Spleen (tissue), 11 donors: ENCODE data around the gene SIK3. TPM values are rescaled to one million over a fixed set of nuclear protein-coding genes. Genes with fewer than 3 reads are reported as not detected.

Experiments
- DNase-seq: peaks from one replicate; pipeline ENCODE4 v3.0.0-alpha.2; 2020
- H3K27ac ChIP-seq, 8 donors: fragments of 200-600 bp; sonication (generic) in 7 of 8; 1 replicate in 4 of 8; 2 replicates in 4 of 8; pipeline versions ENCODE4 v1.5.0 to v1.8.0; 2016 to 2021; ENCODE audit warnings: inconsistent platforms in 4 of 8, mild to moderate bottlenecking in 4 of 8, moderate library complexity in 1 of 8
- H3K27me3 ChIP-seq, 7 donors: fragments of 200-600 bp; sonication (generic) in 6 of 7; replicated peaks in 1 of 7; 1 replicate in 4 of 7; 2 replicates in 3 of 7; pipeline versions ENCODE4 v1.5.0 to v1.8.0; 2016 to 2021; ENCODE audit warnings: inconsistent platforms in 3 of 7, mild to moderate bottlenecking in 1 of 7
- H3K36me3 ChIP-seq, 6 donors: fragments of 200-600 bp; sonication (generic) in 5 of 6; 1 replicate in 4 of 6; 2 replicates in 2 of 6; pipeline versions ENCODE4 v1.5.0 to v1.8.0; 2016 to 2021; ENCODE audit warnings: inconsistent platforms in 2 of 6
- H3K4me1 ChIP-seq, 6 donors: fragments of 200-600 bp; sonication (generic) in 5 of 6; 1 replicate in 3 of 6; 2 replicates in 3 of 6; pipeline versions ENCODE4 v1.5.0 to v1.8.0; 2016 to 2021; ENCODE audit warnings: inconsistent platforms in 3 of 6
- H3K4me3 ChIP-seq, 8 donors: fragments of 200-600 bp; sonication (generic) in 7 of 8; 1 replicate in 4 of 8; 2 replicates in 4 of 8; pipeline versions ENCODE4 v1.5.0 to v1.8.0; 2016 to 2021; ENCODE audit warnings: inconsistent platforms in 4 of 8, mild to moderate bottlenecking in 4 of 8, moderate library complexity in 2 of 8
- H3K9me3 ChIP-seq, 8 donors: fragments of 200-600 bp; sonication (generic) in 7 of 8; 1 replicate in 4 of 8; 2 replicates in 4 of 8; pipeline versions ENCODE4 v1.5.0 to v1.8.0; 2016 to 2021; ENCODE audit warnings: inconsistent platforms in 4 of 8
- POLR2A ChIP-seq, 3 donors: fragments of 450-650 bp; IDR thresholded peaks; one replicate each; pipeline ENCODE4 v1.5.1; 2017; ENCODE audit warnings: antibody characterized with exemption in 3 of 3, mild to moderate bottlenecking in 1 of 3
- POLR2AphosphoS5 ChIP-seq, 3 donors: sonication (generic); formaldehyde crosslinking; IDR thresholded peaks; one replicate each; pipeline ENCODE4 v1.5.1; 2017; ENCODE audit warnings: antibody characterized with exemption in 3 of 3
- WGBS, 5 donors: extraction: QIAGEN DNeasy Blood & Tissue Kit in 3 of 5; methylation state at CpG; one replicate each; pipeline versions ENCODE4 v1.1.5 to v1.1.7; 2013 to 2018; 5-methylcytosine and 5-hydroxymethylcytosine counted together
- intact Hi-C: fragments of 100-400 bp; cut with DNase I; formaldehyde crosslinking; loops from one replicate; pipeline ENCODE4 v1.15.0; 2023; ENCODE audit warnings: low total_unique reads
- polyA plus RNA-seq, 3 donors: library from polyadenylated mRNA; stranded (reverse); fragments of 200-250 nt; gene quantifications; one replicate each; pipeline ENCODE4 v1.2.1, GENCODE V29; 2013
- total RNA-seq, 7 donors: library from RNA; depleted of rRNA in 3 of 7; stranded (reverse); fragments of >200 nt in 3 of 7; fragmentation: NEBNext Ultra II Directional in 4 of 7; extraction: Animal tissue kit (Norgen Biotek cat#: 25700) in 4 of 7; gene quantifications; one replicate each; pipeline versions ENCODE4 v1.1.0 to v1.2.1, GENCODE V29; 2016 to 2021
- TF ChIP-seq, protein P1 (sequence below), 11 experiments: fragments of 200-600 bp in 7 of 11; fragments of 450-650 bp in 4 of 11; sonication (generic) in 4 of 11; IDR thresholded peaks in 8 of 11; conservative IDR thresholded peaks in 3 of 11; 1 replicate in 7 of 11; 2 replicates in 4 of 11; pipeline versions ENCODE4 v1.4.0 to v1.8.0; 2016 to 2021; ENCODE audit warnings: antibody characterized with exemption in 11 of 11, inconsistent platforms in 4 of 11, mild to moderate bottlenecking in 1 of 11
- donor health status: healthy with polysubstance abuse.
- donor health status: DM: no; HTN: no; CAD: no; lungs with moderate emphysema.
- donor health status: DM: no; HTN: no; CAD: no.
- donor health status: Bipolar disorder and iron deficiency.
- donor health status: healthy.
- donor health status: DM: no; HTN: no; CAD: no.
- donor health status: DM: yes; HTN: yes; CAD: no.

SIK3 gene
- total and polyA plus RNA-seq, 10 donors = 7.8 to 112 (median 67.6) TPM

DNA sequence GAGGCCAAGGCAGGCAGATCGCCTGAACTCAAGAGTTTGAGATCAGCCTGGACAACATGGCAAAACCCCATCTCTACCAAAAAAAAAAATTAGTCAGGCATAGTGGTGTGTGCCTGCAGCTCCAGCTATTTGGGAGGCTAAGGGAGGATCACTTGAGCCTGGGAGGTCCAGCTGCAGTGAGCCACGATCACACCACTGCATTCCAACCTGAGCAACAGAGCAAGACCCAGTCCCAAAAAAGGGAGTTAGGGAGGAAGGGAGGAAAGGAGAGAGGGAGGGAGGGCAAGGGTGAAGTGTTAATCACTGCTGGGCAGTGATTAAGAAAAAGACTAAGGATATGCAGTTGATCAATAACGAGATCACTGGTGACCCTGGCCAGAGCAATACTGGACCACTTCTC, 204.8 kb downstream of the SIK3 start:
- intact Hi-C loops = no loop called here
- WGBS, 5 donors = 87 to 94% (median 91%) methylated on average over 3 of the region's 3 CpGs
- no peak for TF ChIP-seq POLR2AphosphoS5 (IDR thresholded peaks at IDR 0.05)
- TF ChIP-seq, protein P1, sequence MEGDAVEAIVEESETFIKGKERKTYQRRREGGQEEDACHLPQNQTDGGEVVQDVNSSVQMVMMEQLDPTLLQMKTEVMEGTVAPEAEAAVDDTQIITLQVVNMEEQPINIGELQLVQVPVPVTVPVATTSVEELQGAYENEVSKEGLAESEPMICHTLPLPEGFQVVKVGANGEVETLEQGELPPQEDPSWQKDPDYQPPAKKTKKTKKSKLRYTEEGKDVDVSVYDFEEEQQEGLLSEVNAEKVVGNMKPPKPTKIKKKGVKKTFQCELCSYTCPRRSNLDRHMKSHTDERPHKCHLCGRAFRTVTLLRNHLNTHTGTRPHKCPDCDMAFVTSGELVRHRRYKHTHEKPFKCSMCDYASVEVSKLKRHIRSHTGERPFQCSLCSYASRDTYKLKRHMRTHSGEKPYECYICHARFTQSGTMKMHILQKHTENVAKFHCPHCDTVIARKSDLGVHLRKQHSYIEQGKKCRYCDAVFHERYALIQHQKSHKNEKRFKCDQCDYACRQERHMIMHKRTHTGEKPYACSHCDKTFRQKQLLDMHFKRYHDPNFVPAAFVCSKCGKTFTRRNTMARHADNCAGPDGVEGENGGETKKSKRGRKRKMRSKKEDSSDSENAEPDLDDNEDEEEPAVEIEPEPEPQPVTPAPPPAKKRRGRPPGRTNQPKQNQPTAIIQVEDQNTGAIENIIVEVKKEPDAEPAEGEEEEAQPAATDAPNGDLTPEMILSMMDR (IDR thresholded peaks at IDR 0.05 in 8 of 11, conservative IDR thresholded peaks at IDR 0.05 in 3 of 11) = no peak
- TF ChIP-seq POLR2A (IDR thresholded peaks at IDR 0.05) = no peak

DNA sequence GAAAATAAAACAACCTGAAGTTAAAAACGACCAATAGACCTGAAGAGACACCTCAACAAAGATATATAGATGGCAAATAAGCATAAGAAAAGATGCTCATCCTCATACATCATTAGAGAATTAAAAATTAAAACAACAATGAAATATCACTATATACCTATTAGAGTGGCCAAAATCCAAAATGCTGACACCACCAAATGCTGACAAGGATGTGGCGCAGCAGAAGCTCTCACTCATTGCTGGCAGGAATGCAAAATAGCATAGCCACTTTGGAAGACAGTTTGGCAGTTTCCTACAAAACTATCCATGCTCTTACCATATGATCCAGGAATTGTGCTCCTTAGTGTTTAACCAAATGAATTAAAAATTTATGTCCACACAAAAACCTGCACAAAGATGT, 205.9 kb downstream of the SIK3 start:
- H3K9me3 ChIP-seq = no peaks in the 10 kb centered on the region
- no peak overlapping the region for H3K27ac ChIP-seq
- no peak for TF ChIP-seq POLR2A (IDR thresholded peaks at IDR 0.05)
- TF ChIP-seq, protein P1 (IDR thresholded peaks at IDR 0.05 in 8 of 11, conservative IDR thresholded peaks at IDR 0.05 in 3 of 11) = no peak
- no peak for TF ChIP-seq POLR2AphosphoS5 (IDR thresholded peaks at IDR 0.05)
- peaks cover 0 to 76% (median 26%) of the 10 kb centered on the region in 6 donors for H3K36me3 ChIP-seq
- H3K4me3 ChIP-seq = no peak overlapping the region
- H3K4me1 ChIP-seq = peaks cover 0 to 45% (median 7%) of the 10 kb centered on the region in 6 donors
- H3K27me3 ChIP-seq = no peaks in the 10 kb centered on the region
- WGBS, 5 donors = 82 to 93% (median 85%) methylated on average over 2 of the region's 2 CpGs
- DNase-seq = no peak
- intact Hi-C loops = no loop called here

More for the DNA sequence above, 204.8 kb downstream of the SIK3 start:
- no peak for DNase-seq
- H3K9me3 ChIP-seq = no peaks in the 10 kb centered on the region
- H3K4me3 ChIP-seq = no peak overlapping the region
- H3K27ac ChIP-seq = no peak overlapping the region
- H3K27me3 ChIP-seq = no peaks in the 10 kb centered on the region
- H3K4me1 ChIP-seq = peaks cover 0 to 45% (median 7%) of the 10 kb centered on the region in 6 donors
- H3K36me3 ChIP-seq = peaks cover 0 to 76% (median 26%) of the 10 kb centered on the region in 6 donors

DNA sequence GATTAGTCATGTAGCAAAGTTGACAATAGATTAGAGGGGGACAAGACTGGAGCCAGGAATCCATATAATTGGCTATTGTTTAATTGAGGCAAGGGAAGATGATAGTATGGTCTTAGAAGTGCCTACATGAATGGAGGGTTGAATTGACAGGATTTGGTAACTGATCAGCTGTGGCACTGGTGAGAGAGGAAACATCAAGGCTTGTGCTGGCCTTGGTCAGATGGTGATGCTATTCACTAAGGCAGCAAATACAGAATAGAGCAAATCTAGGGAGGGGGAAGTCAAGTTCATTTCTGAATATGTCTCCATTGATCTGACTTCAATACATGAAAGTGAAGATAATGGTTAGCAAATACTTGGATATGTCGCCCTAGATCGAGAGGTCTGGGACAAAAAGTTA, 206.5 kb downstream of the SIK3 start:
- peaks cover 0 to 71% (median 24%) of the 10 kb centered on the region in 6 donors for H3K36me3 ChIP-seq
- WGBS, 5 donors = 49 to 97% (median 97%) methylated on average over 2 of the region's 2 CpGs
- no peak for DNase-seq
- no peaks in the 10 kb centered on the region for H3K9me3 ChIP-seq
- no peak overlapping the region for H3K4me3 ChIP-seq
- peaks cover 0 to 45% (median 7%) of the 10 kb centered on the region in 6 donors for H3K4me1 ChIP-seq
- H3K27me3 ChIP-seq = no peaks in the 10 kb centered on the region
- no peak overlapping the region for H3K27ac ChIP-seq
- TF ChIP-seq POLR2AphosphoS5 (IDR thresholded peaks at IDR 0.05) (no peak), POLR2A (IDR thresholded peaks at IDR 0.05) (no peak)
- TF ChIP-seq, protein P1 (IDR thresholded peaks at IDR 0.05 in 8 of 11, conservative IDR thresholded peaks at IDR 0.05 in 3 of 11) = no peak
- intact Hi-C loops = no loop called here

DNA sequence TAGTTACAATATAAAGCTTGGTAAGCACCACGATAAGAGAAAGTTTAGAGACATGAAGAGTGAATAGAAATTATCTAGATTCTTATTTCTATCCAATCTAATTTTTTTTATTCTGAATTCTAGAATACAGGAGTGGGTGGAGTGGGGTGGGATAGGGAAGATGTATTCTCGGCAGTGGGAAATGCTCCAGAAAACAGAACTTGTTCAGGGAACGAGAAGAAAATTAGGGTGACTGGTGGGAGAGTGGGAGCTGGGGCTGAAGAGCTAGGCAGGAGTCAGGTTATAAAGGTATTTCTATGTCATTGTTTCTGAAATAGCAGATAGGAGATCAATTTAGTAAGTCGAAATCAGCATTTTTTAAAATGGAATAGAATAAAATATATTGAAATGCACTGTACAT, 207.6 kb downstream of the SIK3 start:
- TF ChIP-seq POLR2AphosphoS5 (IDR thresholded peaks at IDR 0.05) (no peak), POLR2A (IDR thresholded peaks at IDR 0.05) (no peak)
- TF ChIP-seq, protein P1 (IDR thresholded peaks at IDR 0.05 in 8 of 11, conservative IDR thresholded peaks at IDR 0.05 in 3 of 11) = no peak
- Histone ChIP-seq H3K36me3 (peaks cover 0 to 60% (median 13%) of the 10 kb centered on the region in 6 donors), H3K9me3 (no peaks in the 10 kb centered on the region), H3K4me1 (peaks cover 0 to 37% (median 7%) of the 10 kb centered on the region in 6 donors), H3K4me3 (no peak overlapping the region), H3K27ac (peak overlapping the region in 2 of 8 donors; percentile 4 to 28), H3K27me3 (no peaks in the 10 kb centered on the region)
- intact Hi-C loops = no loop called here
- DNase-seq = no peak
- 82 to 92% (median 90%) methylated on average over 4 of the region's 4 CpGs for WGBS, 5 donors
